Measurements from ENCODE around the gene ALG8. TPM values are rescaled to one million over a fixed set of nuclear protein-coding genes. Genes with fewer than 3 reads are reported as not detected.
"Not testable (repeated sequence)": the region's sequence is repeated elsewhere in the genome, so short reads cannot be mapped to it uniquely, and the experiment has no call there.

Gene ALG8
- total RNA-seq, 1 donor from 2014 or later, result 32.6 TPM

- Histone ChIP-seq H3K4me1 (peaks cover under 1% of the 10 kb centered on the region), H3K4me3 (no peak overlapping the region), H3K9me3 (no peaks in the 10 kb centered on the region), H3K27me3 (ENCODE audit: low read depth) (no peaks in the 10 kb centered on the region), H3K27ac (no peak overlapping the region), H3K36me3 (no peaks in the 10 kb centered on the region)
- no peak for ATAC-seq
- no peak for TF ChIP-seq CTCF (IDR thresholded peaks at IDR 0.05)
- no peak for DNase-seq
- intact Hi-C loops (cut with DNase I), result no loop called here
Observed at GRCh38 chr11:78180751-78181150, 41.3 kb upstream of the ALG8 start.

- Histone ChIP-seq H3K4me1 (no peaks in the 10 kb centered on the region), H3K9me3 (no peaks in the 10 kb centered on the region), H3K36me3 (peaks cover under 1% of the 10 kb centered on the region), H3K27me3 (ENCODE audit: low read depth) (no peaks in the 10 kb centered on the region), H3K27ac (no peak overlapping the region), H3K4me3 (no peak overlapping the region)
- intact Hi-C loops (cut with DNase I), result no loop called here
- DNase-seq, result no peak
- TF ChIP-seq CTCF (IDR thresholded peaks at IDR 0.05), result no peak
- ATAC-seq, result peak; percentile 49 to 56
Observed at GRCh38 chr11:78179459-78180071, 40.1 kb upstream of the ALG8 start.

GRCh38 chr11:78177216-78177615 lies 37.8 kb upstream of the ALG8 start:
- H3K27me3 ChIP-seq (ENCODE audit: low read depth), result no peaks in the 10 kb centered on the region
- DNase-seq (no peak), ATAC-seq (no peak)
- no peaks in the 10 kb centered on the region for H3K9me3 ChIP-seq
- H3K4me1 ChIP-seq, result no peaks in the 10 kb centered on the region
- intact Hi-C loops (cut with DNase I), result no loop called here
- no peak overlapping the region for H3K27ac ChIP-seq
- TF ChIP-seq CTCF (IDR thresholded peaks at IDR 0.05), result no peak
- peaks cover 20% of the 10 kb centered on the region for H3K36me3 ChIP-seq
- H3K4me3 ChIP-seq, result no peak overlapping the region

GRCh38 chr11:78176605-78177141 lies 37.2 kb upstream of the ALG8 start:
- Histone ChIP-seq H3K4me3 (no peak overlapping the region), H3K9me3 (no peaks in the 10 kb centered on the region), H3K27ac (no peak overlapping the region), H3K27me3 (ENCODE audit: low read depth) (no peaks in the 10 kb centered on the region), H3K36me3 (peaks cover 25% of the 10 kb centered on the region), H3K4me1 (no peaks in the 10 kb centered on the region)
- intact Hi-C loops (cut with DNase I), result no loop called here
- DNase-seq (no peak), ATAC-seq (no peak)
- TF ChIP-seq CTCF (IDR thresholded peaks at IDR 0.05), result no peak

DNA sequence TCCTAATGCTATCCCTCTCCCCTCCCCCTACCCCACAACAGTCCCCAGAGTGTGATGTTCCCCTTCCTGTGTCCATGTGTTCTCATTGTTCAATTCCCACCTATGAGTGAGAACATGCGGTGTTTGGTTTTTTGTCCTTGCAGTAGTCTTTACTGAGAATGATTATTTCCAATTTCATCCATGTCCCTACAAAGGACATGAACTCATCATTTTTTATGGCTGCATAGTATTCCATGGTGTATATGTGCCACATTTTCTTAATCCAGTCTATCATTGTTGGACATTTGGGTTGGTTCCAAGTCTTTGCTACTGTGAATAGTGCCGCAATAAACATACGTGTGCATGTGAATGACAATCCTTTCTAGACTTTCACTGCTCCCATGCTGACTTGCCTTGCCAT lies 36.4 kb upstream of the ALG8 start:
- H3K27ac ChIP-seq; H3K9me3 ChIP-seq; ATAC-seq; DNase-seq; H3K27me3 ChIP-seq (ENCODE audit: low read depth); intact Hi-C loops (cut with DNase I); H3K4me3 ChIP-seq; H3K4me1 ChIP-seq: not testable (repeated sequence)
- H3K36me3 ChIP-seq, result peaks cover 25% of the 10 kb centered on the region

DNA sequence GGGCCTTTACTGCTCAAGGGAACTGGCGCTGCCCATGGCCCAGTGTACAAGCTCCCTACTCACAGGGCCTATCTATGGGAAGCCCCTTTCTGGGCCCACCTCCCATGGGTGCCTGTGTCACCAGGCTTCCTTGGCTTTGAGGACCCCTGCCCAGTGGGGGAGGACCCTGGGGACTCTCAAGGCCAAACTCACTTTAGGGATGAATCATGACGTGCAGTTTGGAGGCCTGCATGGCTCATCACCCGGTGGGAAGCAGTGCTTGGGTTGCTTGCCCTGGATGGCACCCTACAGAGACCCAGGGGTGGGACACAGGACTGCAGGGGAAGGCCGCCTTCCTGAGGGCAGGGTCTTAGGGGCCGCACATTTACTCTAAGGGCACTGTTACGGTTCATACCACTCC lies 32.5 kb upstream of the ALG8 start:
- no peaks in the 10 kb centered on the region for H3K9me3 ChIP-seq
- no peak overlapping the region for H3K27ac ChIP-seq
- no peaks in the 10 kb centered on the region for H3K27me3 ChIP-seq (ENCODE audit: low read depth)
- no peak overlapping the region for H3K4me3 ChIP-seq
- intact Hi-C loops (cut with DNase I), result no loop called here
- H3K36me3 ChIP-seq, result peaks cover 25% of the 10 kb centered on the region
- H3K4me1 ChIP-seq, result peaks cover 17% of the 10 kb centered on the region
- no peak for ATAC-seq
- TF ChIP-seq CTCF (IDR thresholded peaks at IDR 0.05), result no peak
- DNase-seq, result no peak

All from lower lobe of right lung (tissue), 2 donors.